NCI-H2029 treated with DMSO at 0.1 percent for 48 hours (cell line): ENCODE measurements around the gene SF3B4.

ENCODE experiments used
- DNase-seq: peaks from one replicate; lab custom pipeline; 2025; lab: John Stamatoyannopoulos, UW

SF3B4 gene

DNA sequence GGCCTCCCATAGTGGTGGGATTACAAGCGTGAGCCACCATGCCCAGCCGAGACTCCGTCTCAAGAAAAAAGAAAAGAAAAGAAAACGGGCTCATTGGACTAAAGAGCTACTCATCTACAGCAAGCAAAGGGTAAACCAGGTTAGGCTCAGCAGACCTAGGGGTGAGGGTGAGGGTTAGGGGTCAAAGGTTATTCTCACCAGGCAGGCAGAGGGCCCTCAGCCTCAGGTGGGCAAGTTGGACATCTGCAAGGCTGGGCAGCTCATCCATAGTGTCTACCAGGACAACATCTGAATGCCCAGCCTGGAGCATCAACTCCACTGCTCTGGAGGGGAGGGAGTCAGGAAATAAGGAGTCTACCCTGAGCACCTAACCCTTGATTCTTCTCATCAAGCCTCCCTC, 5.6 kb upstream of the SF3B4 start:
- DNase-seq, result no peak

DNA sequence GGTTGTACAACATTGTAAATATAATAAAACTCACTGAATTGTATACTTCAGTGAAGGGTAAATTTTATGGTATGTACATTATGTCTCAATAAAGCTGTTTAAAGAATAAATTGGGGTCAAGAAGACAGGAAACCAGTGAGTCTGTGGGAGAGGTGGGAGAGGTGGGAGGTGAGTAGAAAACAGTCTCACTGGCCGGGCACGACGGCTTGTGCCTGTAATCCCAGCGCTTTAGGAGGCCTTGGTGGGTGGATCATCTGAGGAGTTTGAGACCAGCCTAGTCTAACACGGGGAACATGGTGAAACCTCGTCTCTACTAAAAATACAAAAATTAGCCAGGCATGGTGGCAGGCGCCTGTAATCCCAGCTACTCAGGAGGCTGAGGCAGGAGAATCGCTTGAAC, 4.9 kb upstream of the SF3B4 start:
- no peak for DNase-seq

DNA sequence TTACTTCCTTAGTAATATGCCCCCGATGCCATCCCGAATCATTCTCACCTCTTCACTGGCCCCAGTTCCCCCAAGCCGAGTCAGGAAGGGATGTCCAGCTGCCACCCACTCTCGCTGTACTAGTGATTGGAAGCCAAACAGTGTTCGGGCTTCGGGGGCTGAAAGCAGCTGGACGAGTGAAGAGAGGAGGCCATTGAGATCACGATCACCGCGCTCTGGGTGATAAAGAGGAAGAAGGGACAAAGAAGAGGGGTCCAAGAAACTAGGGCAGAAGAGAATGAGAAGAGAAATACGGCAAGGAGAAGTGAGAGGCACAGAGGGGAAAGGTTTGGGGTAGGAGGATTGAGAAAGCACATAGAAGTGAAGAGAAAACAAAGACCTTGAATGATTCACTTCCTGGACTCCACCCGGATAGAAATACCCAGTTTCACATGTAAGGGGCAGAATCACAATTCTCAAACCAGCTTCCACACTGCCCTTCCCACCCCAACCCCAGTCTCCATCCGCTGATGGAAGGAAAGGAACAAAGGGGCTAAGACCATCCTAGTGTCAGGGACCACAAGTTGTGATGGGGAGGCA, 3.7 kb upstream of the SF3B4 start:
- DNase-seq, result no peak

DNA sequence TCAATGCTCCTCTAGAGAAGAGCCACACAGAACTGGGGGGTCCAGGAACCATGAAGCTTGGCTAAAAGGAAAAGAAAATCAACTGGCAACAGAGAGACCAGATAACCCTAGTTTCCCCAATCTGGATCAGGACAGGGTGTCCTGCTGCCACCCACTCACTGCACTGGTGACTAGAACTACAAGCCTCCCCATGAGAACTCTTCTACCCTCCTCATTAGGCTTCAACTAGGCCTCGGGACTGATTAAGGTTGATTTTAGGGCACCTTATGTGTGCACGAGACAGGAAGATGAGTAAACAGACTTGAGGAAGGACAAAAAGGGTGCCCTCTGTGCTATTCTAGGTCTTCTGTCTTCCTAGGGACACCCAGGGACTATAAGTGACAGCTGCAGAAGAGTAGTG, 2.3 kb upstream of the SF3B4 start:
- DNase-seq, result no peak

DNA sequence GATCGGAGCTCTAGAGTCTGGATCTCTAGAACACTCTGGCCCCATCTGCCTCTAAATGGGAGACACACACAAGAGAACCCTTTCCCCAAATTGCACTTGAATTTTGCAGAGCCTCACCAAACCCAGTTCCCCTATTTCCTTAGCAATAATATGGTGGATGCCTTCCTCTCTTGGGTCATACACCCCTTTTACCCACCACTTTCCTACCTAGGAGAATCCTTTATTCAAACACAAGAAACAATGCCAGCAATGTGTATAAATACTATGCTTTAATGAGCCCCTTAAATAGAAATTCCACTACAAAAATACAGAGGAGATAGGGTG, 760 bp upstream of the SF3B4 start:
- no peak for DNase-seq

DNA sequence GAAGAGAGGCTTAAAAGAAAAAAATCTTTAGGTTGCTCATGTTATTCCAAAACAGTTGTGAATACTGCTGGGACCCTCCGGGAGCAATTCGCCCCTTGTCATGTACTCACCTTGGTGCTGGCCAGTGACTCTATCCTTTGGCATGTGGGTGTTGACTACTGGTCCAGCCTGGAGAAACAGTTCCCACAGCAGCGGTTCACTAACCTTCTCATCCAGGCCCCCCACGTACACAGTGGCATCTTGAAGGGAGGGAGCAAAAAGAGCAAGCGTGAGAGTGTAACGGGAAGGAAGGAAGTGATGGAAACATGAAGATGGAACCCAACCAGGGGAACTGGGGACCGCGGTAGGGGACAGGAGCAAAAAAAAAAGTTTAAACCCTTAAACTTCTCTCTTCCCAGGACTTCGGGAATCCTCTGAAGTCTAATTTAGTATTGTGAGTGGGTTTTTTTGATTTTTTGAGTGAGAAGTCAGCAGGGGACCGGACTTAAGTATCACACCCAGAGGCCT, 494 bp downstream of the SF3B4 start:
- DNase-seq, result no peak

DNA sequence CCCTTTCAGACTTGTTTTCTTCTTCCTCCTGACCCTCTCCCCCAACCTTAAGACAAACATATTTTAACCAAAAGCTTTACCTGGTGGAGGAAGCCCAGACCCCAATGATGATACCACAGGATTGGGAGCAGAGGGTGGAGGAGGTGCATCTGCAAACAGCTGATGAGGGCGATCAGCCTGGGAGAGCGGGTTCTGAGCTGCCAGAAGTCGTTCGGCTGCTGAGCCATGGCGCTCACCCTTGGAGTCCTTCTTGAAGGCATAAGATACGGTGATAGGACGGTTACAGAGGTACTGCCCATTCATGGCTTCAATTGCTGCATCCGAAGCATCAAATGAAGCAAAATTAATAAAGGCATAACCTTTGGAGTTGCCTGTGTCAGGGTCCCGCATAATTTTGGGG, 1.3 kb downstream of the SF3B4 start:
- DNase-seq, result no peak

DNA sequence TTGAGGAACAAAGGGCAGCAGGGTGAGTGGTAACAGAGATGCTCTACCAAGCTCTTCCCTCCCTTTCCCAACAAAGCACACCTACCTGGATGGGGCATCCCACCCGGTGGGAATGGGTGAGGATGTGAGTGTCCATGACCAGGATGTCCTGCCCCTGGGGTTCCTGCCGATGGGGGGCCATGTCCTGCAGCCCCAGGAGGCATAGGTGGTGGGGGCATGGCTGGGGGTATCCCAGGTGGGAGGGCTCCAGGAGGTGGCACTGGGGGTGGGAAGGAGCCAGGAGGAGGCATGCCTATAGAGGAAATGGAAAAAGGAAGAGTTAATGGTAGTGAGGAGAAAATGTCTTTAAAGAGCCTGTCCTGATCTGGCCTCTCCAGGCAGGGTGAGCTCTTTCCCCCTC, 1.9 kb downstream of the SF3B4 start:
- no peak for DNase-seq

DNA sequence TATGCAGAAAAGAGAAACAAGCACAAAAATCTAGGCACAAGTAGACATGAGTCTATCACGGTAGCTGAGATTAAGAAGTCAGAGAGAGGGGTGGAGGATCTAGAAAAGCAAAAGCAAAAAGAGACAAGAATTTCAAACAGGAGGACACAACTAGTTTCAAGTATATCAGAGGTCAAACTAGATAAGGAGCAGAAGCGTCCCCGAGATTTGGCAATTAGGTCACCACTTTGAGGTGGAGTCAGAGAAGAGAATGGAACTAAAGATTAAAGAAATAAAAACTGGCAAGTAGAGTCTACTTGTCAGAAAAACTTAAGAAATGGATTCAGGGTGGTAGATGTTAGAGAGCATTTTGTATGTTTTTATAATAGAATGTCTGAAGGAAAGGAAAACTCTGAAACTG, 2.3 kb downstream of the SF3B4 start:
- DNase-seq, result no peak

DNA sequence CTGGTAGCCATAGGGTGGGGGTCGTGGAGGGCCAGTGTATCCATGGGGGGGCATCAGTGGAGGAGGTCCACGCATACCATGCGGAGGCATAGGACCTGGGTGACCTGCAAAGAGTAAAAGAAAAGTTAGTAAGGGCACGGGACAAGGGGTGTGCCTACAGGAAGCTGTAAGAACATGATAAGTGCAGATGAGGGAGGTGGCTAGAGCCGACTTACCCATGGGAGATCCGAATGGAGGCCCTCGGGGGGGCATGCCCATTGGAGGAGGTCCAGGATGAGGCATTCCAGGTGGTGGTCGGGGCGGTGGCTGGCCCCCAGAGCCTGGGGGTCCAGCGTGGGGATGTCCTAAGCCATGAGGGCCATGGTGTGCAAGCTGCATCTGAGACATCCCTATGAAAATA, 4.0 kb downstream of the SF3B4 start:
- no peak for DNase-seq

DNA sequence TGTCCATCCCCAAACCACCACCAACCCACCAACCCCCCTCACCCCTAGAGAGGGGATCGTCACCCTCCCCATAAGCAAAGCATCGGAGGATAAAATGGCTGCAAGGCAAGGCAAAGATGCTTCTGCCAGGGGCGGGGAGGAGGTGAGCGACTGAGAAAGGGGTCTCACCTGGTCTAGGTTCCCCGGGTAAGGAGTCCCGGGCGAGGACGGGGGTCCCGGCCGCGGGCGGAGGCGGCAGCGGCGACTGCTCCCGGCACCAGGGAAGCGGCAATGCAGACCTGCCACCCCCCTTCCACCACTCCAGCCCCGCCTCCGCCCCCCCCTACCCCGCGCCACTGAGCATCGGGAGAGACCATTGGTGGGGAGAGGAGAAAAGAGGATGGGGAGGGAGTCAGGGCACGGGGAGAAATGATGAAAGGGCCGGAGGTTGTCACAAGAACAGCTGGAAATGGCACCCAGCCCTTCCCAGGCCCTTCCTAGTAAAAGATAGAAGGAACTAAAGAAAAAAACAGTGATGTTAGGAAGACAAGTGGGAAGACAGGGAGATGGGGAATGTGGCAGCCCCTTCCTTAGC, 9.9 kb downstream of the SF3B4 start, which contains the start of gene SV2A:
Gene SV2A (minus strand): TSS at position 274 of the 574 bp plus-strand sequence. CDS start 4,004 bp downstream, outside the sequence.
- no peak for DNase-seq

DNA sequence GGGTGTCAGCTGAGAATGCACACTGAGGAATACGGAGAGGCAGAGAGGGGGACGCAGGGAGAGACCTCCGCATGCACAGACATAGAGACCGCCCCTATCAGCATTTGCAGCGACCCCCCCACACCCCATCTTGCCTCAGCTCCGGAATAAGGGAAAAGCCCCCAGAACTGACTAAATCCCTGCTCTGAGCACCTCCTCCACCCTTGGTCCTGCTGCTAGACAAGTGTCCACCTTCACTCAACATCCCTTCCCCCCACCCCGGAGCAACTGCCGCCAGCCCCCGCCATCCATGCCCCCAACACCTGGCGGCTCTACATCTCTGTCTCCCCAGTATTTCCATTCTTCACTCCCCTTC, 10.7 kb downstream of the SF3B4 start:
- DNase-seq, result no peak

DNA sequence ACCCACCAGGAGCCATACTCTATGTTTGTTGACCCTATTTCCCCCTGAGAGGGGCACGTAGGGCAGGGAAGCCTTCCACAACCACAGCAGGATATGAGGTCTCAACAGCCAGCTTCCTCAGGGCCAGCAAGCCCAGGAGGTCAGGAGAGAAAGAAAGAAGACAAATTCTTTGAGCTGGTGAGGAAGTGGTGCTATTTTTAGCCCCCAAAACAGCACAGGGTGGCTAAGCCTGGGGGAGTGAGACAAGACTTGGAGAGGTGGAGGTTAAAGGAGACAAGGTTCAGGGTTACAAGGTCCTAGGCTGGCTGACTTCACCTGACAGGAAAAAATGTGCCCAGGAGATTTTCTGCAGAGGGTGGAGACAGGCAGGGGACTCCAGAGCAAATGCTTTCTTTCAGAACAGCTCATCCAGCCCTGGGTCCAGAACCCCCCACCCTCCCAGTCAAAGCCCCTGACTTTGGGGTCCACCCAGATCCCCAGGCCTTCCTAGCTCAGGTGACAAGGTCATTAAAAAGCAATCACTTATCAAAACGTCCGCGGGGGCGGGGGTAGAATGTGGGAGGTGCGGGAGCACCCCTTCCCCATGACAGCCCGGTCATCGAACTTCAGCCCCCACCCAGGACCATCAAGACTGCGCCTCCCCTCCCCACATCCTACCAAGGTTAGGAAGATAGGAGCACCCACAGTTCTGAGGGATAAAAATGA, 11.3 kb downstream of the SF3B4 start:
- no peak for DNase-seq

DNA sequence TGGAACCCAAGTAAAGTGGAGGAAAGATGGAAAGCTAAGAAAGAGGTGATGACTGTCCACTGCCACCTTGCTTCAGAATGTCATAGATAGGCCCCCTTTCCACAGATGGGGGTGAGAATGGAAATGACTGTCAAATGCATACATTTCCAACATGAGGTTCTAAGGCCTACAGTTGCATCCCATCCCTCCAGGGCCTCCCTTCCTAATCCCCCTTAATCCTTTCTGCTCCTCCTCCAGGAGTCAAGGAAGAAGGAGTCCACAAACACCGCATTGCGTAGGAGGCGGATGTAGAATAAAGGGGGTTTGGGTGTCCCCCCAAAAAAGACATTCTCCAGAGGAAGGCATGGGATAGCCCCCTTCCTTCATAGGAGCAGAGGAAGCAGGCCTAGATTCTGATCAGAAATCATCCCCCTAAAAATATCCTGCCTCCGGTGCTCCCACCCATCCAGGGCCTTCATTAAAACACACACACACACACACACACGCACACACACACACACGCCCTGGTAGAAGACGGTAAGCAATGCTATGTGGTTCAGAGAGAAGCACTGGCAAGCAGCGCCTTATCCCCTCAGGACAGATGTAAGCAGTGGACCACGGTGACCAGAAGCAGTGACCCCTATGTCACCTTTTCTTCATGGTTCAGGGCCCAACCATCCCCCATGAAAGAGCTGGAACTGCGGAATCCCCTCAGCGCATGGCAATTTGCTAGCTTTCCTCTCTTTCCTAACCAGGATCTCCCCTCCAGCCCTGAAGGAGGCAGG, 12.0 kb downstream of the SF3B4 start:
- no peak for DNase-seq

DNA sequence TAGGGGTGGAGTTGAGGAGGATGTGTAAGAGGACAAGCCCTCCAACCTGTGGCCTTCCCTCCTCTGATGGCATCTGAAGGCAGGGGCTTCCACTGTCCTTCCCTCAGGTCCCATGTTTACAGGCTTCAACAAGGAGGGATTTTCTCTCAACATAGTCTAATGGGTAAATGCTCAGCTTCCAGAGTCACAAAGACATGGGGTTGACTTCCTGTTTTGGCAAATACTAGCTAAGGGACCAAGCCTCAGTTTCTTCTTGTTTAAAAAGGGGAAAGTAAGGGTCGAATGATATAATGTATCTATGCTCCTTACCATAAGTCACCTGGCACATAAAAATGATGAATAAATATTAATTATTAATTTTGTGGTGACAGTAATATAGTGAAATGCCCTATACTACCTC, 13.1 kb downstream of the SF3B4 start:
- DNase-seq, result no peak

DNA sequence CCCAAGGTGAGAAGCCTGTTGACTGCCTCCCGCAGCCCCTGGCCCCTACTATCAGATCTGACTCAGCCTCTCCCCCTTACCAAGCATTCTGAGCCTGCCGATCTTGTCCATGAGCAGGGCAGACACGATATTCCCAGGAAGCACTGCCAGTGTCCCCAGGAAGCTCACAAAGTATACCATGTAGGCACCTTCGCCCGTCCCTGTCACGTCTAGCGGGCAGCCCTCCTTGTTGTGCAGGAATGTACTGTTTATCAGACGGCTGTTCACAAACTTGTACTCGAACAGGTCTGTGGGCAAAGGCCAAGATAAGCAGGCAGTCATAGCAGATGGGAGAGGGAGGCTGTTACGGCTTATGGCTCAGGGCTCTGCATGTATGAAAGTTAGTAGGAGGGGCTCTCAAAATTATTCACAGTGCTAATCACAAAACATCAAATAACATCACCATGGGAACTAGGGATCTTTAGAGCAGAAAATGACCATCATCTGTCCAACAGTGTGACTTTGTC, 21.0 kb downstream of the SF3B4 start:
- no peak for DNase-seq

DNA sequence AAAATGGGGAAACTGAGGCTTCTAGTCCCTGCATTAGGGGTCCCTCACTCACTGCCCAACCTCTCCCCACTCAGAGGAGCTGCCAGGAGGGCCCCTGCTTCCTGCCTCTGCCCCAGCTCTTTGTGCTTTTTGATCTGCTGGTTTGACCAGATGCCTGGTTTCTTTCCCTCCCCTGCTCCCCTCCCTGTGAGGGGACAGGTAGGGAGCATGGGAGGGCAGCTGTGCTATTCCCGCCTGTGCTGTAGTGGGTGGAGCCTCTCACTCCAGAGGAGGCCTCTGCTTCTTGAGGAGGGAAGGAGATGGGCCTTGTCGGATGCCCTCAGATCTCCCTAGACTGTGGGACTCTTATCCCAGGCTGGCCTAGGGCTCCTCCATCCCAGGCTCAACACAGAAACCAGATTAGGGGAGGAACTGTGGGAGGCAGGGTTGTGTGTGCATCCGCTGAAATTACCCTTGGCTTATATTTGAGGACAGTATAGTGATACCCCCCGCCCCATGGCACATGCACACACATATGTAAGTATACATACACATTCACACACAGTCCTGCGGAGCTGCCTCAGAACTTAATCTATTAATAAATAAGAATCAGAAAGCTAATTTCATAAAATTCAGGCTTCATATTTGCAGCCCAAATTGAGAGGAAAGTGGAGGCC, 23.6 kb downstream of the SF3B4 start:
- DNase-seq, result no peak

DNA sequence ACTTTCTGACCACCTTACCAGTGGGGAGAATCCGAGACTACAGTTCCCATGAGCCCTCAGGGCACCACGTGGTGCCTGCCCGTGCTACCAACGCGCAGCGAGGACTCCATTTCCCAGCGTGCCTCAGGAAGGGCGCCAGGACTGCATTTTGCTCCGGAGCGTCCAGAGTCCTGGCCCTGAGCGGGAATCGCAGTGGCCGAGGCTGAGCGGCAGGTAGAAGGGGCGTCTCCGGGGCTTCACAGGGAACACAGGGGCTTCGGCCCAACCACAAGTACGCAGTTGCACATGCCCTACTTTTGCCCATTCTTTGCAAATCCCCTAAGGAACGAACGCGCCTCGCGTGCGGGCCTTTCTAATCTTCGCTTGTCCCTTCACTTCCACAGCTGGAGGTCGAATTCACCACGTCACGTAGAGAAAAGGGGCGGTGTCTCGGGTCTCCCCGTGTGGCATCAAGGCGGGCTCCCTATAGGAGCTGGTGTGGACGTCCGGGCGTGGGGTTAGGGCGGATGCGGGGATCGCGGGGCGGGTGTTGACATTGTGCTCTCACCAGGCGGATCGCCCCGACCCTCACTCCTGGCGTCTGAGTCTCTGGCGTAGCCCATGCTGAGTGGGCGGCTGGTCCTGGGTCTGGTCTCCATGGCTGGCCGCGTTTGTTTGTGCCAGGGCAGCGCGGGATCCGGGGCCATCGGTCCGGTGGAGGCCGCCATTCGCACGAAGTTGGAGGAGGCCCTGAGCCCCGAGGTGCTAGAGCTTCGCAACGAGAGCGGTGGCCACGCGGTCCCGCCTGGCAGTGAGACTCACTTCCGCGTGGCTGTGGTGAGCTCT, 27.9 kb downstream of the SF3B4 start, which contains the start of gene BOLA1:
Gene BOLA1 (plus strand): TSS at position 109 of the 825 bp plus-strand sequence. CDS start 492 bp downstream, at position 601.
- DNase-seq, result peak; percentile 58

DNA sequence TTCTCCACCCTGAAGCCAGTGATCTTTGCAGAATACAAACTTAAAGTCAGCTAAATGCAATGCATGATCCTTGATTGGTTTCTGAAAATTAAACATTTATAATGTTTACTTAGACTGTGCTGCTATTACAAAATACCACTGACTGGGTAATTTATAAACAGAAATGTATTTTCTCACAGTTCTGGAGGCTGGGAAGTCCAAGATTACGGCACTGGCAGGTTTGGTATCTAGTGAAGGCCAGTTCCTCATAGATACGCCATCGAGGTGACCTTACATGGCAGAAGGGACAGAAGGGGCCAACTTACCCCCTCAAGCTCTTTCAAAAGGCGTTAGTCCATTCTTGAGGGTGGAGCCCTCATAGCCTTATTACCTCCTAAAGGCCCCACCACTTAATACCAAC, 31.0 kb downstream of the SF3B4 start:
- no peak for DNase-seq

DNA sequence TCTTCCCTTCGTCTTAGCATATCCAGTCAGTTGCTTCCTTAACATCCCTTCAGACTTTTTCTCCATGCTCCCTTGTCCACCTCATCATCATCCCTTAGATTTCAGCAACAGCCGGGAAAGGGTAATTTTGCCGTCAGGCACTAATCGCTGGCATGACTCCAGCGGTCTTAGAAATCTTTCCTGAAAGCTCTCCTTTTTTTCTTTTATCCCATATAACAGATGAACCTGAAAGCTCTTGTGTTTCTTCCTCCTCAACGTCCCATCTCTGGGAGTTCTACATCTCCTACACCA, 38.7 kb downstream of the SF3B4 start:
- no peak for DNase-seq

DNA sequence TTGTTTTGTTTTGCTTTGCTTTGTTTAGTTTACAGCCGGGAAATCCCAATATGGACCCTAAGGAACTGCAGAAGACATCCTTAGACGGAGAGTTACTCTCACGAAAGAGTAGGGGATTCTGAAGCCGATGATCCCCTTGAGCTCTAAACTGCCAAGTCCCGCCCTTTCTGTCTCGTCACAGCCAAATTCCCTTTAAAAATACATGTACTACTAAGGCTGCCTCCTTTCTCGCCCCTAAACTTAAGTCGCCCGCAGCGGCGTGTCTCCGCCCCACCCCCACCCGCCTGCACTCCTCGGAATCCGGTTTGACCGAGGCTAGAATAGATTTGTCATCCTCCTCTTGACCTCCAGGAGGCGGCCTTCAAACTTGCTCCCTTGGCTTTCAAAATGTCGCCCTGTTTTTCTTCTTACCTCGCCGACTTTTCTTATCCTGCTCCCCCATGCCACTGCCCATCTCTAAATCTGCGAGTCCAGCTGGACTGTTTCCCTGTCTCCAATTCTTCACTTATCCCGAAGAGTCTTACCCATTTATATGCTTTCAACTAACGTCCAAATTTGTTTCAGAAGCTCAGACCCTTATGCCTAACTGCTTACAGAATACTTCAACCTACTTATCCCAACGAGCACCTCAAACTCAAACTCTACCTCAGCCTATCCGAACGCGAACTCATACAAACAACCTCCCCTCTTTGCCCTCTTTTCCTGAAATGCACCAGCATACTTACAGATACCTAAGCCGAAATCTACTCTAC, 39.2 kb downstream of the SF3B4 start:
- peak; percentile 73 for DNase-seq
